Thyroid gland (tissue), 4 donors: ENCODE results near the gene GTF3C2.

ENCODE experiments used
- CTCF ChIP-seq, 6 experiments: fragments of 200-600 bp in 3 of 6; fragments of 450-650 bp in 3 of 6; sonication (generic) in 3 of 6; IDR thresholded peaks; one replicate each; pipeline ENCODE4 v1.5.1; 2016 to 2019; ENCODE audit warnings: antibody characterized with exemption in 6 of 6, mild to moderate bottlenecking in 2 of 6, inconsistent platforms in 1 of 6, moderate library complexity in 1 of 6
- POLR2A ChIP-seq, 2 donors: fragments of 450-650 bp; IDR thresholded peaks; one replicate each; pipeline ENCODE4 v1.6.1; 2017; ENCODE audit warnings: antibody characterized with exemption in 2 of 2, mild to moderate bottlenecking in 2 of 2, moderate library complexity in 1 of 2

DNA sequence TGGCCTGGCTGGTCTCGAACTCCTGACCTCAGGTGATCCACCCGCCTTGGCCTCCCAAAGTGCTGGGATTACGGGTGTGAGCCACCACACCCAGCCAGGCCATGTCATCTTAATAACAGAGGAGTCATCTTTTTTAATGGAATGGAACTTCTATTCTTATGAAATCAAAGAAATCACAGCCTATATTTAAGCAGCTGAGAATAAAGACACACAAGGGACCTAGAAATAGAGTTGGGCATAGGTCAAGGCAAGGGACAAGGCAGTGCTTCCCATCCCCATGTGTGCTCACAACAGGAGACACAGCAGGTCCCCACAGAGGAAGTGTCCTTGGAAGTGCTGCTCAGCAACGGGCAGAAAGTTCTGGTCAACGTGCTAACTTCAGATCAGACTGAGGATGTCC is 17.0 kb upstream of the GTF3C2 start:
- no peak for TF ChIP-seq CTCF (IDR thresholded peaks at IDR 0.05)
- TF ChIP-seq POLR2A (IDR thresholded peaks at IDR 0.05): no peak
